Activated CD8-positive, alpha-beta memory T cell treated with anti-CD3 and anti-CD28 coated beads for 4 hours (primary cell): ENCODE results near the gene ABCA4.
"Not testable (repeated sequence)": the region's sequence is repeated elsewhere in the genome, so short reads cannot be mapped to it uniquely, and the experiment has no call there.

ENCODE experiments used
- DNase-seq, 2 donors: peaks; one replicate each; pipeline ENCODE4 v3.0.0-alpha.2; 2020; ENCODE audit warnings: low read depth in 2 of 2

The ABCA4 gene

DNA sequence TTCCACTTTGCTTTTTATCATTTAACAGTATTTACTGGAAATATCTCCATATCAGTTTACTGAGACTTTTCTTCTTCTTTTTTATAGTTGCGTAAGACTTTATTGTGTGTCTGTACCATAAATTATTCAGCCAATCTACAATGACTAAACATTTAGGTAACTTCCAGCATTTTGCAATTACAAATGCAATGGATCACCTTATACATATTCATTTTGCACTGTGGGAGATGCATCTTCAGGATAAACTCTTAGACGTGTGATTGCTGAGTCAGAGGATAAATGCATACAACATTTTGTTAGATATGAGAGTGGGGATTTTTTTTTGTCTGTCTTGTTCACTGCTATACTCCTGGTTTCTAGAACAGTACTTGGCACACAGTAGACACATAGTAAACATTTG lies 116.0 kb downstream of the ABCA4 start:
- no peak for DNase-seq

DNA sequence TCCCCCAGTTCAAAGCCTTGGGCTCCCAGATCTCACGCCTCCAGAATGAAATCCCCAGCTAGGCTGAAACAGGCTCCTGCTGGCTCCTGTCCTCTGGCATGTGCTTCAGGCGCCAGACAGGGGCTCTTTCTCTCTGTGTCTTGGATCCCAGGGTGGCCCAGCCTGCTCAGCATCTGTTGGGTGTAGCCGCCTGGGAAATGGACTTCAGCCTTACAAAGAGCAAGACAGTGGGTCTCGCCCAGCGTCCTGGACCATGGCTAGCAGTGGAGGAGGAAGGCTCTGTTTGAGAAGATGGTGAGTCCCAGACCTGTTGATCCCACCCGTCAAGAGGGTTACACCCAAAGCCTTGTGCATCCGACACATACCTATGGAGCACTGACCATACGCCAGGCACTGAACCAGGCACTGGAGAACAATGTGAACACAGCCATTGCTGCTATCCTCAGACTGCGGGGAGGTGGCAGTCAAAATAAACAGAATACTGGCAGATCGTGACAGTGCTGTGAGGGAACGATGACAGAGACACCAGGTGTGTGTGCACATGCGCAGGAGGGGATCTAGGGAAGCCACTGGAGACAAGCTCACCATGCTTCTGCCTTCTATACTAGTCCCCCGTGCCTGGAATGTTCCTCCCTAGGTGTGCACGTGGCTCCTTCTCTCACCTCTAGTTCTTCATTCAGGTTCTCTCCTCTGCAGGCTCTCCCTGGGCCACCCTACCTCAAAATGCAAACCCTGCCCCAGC lies 118.7 kb downstream of the ABCA4 start:
- no peak for DNase-seq

DNA sequence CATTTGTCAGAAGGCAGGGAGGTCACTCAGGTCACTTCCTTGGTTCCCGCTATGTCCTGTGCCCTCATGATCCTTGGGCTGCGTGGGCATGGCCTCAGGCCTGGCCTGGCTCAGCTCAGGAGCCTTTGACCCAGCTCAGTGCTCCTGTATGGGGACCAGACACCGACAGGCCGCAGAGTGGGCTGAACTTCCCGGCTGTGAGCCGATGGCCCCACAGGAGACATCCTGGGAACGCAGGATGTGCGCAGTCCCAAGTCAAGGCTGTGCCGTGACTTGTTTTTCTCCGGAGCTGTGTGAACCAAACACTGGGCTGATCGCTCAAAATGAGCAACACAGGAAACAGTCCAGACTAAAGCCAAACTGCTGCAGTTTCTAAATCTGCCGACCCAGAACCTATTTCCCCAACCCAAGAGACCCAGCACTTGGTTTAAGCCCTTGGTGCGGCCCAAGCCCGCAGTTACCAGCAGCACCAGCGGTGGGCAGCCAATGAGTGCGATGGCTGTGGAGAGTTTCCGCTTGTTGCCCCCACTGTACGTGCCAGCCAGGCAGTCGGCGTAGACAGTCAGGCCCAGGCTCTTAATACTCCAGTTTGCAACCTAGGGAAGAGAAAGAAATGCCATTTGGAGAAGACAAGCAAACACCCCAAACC lies 119.4 kb downstream of the ABCA4 start:
- no peak for DNase-seq

DNA sequence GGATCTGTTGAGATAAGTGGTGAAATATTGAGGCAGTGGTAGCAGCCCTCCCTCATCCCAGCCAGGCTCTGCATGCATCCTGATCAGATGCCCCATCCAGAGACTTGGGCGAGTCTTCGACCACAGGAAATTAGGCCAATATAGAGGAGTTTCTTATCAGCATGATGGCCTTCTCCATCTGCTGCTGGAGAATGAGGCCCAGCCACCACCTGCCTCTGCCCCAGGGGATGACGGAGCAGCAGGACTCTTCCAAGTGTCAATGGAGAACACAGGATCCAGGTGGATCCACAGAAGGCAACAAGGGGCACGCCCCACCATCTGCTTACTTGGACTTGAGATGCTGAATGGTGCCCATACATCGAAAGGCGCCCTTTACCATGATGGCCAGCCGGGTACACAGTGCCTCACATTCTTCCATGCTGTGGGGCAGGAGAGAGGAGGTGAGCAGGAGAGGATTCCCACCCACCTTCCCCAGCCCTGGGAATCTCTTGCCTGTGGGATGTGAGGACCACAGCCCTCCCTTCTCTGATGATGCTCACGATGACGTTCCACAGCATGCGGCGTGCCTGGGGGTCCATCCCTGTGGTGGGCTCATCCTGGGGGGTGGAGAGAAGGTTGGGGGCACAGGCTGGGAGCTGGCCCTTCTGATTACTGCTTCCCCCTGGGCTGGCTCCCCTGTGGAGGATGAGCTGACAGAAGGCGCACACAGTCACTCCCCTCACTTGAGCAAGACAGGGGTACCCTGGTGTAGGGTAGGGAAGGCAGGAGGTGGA lies 120.3 kb downstream of the ABCA4 start:
- no peak for DNase-seq

DNA sequence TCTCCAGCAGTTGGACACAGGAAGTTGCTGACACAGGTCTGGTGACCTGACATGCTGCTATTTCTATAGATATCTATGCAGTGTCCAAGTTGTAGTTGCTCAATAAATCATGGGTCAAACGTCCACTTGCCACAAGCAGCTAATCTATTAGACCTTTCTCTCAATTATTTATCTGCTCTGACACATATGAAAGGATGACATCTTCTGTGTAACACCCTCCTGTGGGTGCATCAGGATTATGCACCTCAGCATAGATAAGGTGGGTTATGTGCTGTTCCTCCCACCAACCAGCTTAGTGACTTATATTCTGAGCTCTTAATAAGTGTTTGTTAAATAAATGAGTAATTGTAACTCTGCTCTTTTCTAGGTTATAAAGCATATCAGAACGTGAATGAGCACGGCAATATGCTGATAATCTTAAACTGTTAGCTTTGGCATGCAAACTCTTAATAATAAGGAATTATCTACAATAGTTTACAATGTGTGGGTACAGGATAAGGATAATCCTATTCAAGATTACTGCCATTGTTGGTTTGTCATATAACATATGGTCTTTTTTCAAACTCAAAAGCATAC lies 121.0 kb downstream of the ABCA4 start:
- DNase-seq, result no peak

DNA sequence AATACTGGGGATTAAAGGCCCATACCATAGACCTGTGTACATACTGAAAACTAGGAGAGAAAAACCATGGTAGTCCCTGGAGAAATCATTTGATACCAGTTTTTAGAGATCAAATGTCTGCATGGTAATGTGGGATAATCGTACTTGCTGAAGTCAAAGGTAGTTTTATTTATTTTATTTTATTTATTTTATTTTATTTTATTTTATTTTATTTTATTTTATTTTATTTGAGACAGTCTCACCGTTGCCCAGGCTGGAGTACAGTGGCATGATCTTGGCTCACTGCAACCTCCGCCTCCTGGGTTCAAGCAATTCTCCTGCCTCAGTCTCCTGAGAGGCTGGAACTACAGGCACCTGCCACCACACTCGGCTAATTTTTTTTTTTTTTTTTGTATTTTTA lies 122.4 kb downstream of the ABCA4 start:
- not testable (repeated sequence) for DNase-seq

DNA sequence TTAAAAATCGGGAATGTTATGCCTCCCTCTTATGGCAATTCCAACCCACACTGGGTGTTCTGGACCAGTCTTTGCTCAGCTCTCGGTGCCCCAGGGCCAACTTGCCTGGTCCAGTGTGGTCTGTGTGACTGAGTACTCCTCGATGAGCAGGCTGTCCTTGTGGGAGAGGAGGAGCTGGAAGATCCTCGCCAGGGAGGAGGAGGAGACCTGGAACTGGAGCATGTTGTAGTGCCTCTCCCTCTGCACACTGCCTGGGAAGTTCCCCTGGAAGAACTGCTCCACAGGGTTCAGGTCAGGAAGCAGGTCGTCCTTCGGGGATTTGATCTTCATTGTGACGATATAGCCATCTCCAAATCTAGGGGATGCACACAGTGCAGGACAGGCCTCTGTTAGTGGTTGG lies 123.2 kb downstream of the ABCA4 start:
- no peak for DNase-seq

DNA sequence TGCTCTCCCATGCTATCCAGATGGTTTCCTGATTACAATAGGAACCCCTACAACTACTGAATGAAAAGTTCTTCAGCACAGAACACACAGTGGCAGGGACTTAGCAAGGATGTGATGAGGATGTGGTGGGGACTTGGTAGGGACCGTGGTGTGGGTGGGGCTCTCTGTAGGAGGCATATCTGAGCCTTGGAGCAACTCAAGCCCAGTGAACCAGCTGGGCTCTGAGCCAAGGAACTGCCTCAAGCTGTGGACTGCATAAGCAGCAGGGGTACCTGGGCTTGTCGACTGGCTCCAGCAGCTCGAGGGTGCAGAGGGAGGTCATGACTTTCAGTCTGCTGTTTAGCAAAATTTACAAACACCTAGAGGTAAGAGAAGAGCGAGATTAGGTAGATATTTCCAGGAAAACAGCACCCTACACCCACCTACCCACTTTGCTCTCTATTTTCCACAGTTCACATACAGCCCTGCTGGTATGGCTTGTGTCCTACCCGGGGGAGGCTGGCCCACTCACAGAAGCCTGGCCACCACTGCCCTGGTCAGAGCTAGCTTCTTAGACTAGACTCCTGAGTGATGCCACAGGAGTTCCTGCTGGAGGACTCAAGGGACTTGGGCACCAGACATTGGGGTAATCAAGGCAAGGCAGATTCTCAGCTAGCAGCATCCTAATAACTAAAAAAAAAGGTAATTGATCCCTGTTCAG lies 125.0 kb downstream of the ABCA4 start:
- DNase-seq, result no peak

DNA sequence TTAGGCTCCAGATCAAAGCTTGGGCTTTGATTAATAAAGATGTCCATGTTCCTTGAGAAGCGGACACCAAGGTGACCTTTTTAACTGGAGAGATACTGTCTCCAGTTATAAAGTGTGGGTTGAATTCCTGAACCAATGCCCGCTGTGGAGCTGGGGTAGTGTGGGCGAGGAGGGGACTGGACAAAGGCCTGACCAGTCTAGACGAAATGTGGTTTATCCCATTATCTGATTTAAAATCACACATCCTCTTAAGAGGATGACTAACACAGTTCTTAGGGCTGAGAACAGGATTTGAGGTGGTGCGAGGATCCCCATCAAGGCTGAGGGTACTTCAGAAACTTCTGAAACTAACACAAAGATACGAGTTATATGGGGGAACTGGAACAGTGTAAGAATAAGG lies 127.2 kb downstream of the ABCA4 start:
- no peak for DNase-seq

DNA sequence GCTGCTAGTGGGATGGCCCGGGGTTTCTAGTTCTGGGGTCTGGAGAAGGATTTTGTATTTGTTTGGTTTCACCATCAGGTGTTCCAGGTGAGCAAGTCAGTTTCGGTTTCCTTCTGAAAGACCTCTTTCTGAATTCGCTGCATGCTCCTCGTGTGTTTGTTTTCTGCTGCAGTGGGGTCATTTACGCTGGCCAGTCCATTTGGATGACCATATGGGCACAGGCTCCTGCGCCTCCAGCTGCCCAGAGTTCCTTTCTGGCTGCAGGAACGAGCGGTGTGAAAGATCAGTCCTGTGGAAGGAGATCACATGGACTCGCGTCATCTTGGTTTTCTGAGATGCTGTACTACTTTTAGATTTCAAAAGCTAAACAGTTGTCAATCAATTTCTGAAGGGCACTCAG lies 128.0 kb downstream of the ABCA4 start:
- DNase-seq, result no peak

DNA sequence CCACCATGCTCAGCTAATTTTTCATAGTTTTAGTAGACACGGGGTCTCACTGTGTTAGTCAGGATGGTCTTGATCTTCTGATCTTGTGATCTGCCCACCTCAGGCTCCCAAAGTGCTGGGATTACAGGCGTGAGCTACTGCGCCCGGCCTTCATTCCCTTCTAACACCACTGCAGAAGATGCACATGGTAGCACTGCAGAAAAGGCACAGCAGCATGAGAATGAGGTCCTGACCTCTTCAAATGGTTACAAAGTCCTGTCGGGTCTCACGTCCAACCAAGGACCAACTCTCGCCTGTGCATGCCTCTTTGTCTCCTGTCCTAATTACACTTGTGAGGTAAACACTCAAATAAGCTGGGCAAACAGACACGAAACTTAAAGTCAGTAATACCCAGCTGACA lies 128.8 kb downstream of the ABCA4 start:
- no peak for DNase-seq

DNA sequence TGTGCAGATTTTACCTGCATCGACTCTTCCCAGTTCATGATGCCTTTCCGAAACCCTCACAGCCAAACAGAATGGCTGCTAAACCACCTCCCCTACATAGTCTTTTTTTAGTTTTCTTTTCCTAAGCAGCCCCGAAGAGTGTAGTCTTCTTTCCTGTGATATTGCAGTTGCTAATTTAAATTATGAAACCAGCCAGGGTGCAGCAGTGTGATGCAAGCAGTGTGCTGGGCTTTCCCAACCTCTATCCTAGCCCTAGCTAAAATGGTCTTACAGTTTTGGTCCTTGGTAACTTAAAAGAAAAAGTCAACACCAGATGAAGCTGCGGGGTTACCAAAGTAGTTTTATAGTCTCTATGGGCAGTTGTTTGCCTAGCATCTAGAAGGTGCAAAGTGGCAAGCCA lies 129.7 kb downstream of the ABCA4 start:
- DNase-seq, result no peak

DNA sequence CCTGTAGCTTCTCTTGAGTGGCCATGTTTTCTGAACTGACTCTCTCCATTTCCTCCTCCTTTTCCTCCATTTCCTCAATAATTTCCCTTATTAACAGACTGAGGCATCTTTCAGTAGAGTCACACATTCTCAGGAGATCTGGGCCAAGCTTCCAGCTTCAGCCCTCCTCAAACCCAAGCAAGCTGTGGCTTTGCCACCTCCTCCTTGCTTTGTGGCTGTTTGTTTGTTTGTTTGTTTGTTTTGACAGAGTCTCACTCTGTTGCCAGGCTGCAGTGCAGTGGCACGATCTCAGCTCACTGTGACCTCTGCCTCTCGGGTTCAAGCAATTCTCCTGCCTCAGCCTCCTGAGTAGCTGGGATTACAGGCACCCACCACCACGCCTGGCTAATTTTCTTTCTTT lies 130.5 kb downstream of the ABCA4 start:
- not testable (repeated sequence) for DNase-seq

DNA sequence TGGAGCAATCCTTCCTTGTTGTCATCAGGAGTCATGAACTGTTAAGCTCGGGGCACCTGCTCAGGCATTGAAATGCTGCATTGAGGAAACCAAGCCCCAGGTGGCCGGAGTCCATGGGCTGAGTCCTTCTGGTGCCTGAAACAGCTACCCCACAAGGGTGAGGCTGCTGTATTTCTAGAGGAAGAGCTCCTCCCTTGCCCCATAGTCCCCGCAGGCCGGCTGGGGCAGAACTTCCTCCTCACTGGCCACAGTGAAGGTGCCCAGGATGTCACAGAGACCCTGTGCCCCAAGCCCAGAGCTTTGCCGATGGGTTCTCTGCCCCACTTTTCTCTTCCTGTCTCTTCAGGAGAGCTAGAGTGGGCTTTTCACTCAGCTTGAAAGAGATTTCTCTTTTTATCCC lies 130.9 kb downstream of the ABCA4 start:
- no peak for DNase-seq

DNA sequence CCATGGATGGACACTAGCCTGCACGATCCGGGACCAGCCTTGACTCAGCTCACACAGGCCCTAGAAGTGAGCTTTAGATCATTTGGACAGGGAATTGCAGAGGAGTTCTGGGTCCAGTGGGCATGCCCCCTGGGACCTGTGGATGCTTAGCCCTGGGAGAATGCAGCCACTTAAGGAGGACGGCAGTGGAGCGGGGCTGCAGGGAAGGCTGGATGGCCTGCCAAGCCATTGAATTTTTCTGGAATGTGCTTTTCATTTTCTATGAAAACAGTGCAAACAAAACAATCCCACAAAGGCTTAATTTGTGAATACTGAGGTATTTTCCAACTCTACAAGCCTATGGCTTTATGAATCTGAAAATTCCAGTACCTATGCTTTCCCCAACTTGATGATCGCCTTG lies 131.3 kb downstream of the ABCA4 start:
- no peak for DNase-seq

DNA sequence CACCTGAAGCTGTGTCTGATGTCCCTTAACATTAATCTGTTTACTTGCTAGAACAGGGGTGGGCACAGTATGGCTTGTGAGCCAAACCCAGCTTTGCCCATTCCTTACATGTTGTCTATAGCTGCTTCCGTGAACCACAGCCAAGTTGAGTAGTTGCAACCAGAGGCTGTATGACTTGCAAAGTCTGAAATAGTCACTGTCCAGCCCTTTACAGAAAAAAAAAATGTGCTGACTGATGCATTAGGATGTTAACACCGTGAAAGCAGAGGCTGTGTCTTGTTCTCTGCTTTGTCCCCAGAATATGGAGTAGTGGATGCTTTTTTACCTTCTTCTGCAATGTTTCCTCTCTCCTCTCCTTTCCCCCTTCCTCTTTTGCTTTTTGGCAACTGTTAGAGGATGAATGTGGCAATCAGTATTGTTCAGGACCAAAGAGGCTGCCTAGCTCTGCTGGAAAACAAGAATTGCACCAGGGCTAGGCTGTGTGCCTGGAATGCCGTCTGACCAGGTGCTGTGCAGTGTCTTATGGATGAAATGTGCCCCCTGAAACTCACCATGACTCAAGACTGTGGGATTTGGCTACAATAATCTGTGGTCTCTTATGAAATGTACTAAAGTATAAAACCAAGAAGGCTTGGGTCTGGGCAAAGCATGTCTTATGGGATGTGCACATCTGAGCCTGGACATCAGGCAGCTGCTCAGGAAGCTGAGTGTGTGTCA lies 132.2 kb downstream of the ABCA4 start:
- no peak for DNase-seq

DNA sequence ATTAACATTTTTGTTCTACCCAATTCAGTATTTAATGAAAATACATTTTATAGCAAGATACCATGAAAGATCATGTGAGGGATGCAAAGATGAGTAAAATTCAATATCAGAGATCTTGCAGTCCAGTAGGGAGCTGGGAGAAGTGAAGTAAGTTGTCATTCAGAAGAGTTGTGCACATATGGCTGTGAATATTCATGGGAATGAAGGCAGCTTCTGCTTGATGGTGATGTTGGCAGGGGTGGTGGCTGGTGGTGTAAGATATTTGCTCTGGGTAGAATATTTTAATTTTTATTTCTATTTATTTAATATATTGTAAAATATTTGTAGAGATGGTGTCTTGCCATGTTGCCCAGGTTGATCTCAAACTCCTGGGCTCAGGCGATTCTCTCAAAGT lies 139.7 kb downstream of the ABCA4 start:
- DNase-seq, result no peak

DNA sequence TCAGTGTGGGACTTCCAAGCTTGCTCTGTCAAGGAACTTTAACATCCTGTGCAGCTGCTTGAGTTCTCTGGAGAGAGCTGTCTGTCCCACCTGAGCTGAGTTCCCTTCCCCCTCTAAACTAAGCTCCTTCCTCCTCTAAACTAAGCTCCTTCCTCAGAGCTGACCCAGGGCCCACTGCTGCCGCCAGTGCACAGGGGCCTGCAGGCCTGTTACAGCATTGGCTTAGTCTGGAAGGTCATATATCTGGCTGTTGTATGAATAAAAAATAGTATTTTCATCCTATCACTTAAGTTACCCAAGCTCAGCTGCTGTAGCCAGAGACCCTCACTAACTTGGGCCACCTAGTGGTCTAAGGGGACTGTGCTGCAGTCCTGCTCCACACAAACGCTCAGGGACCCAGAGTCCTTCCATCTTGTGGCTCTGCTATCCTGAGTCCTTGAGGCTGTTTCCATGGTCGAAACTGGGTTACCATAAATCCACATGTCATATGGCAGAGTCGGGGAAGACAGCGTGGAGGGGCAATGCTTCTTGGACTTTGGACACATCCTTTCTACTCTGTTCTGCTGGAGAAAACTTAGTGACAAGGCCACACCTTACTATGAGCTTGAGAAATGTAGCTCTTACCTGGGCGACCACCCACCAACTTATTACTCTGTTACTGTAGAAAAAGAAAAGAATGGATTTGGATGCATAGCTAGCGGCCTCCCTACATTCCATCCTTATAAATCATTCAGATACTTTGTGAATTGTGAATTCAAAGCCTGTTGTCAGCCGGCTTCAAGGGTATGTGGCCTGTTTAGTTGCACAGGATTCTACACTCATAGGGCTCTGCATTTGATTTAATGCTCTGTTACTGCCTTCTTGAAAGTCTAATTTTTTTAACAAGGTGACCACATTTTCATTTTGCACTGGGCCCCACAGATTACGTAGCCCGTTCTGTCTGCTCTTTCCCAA lies 140.4 kb downstream of the ABCA4 start:
- DNase-seq, result no peak

DNA sequence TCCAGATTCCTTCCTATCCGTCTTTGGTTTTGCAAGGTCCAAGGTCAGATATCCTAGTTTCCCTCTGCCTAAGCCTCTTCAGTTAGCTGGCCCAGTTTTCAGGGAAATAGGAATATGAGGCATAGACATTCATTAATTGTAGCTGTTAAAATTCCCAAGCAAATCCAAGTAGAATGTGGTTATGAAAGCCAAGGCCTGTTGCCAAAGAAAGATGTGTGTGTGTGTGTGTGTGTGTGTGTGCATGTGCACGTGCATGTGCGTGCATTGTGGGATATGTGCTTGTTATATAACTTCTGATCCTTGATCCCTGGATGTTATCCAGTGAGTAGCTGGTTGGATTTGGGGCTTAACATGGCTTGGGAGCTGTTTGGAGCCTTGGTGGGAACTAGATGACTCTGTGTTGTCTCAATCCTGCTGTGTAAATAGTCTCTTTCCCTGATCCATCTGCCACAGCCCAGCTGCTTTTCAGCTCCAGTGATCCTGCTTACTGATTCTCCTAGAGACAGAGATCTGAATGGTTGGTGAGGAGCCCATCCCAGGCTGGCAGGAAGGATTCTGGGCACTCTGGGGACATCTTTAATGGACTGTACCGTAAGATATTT lies 141.1 kb downstream of the ABCA4 start:
- DNase-seq, result no peak
